GM19023 (cell line): ENCODE data around the gene MARK4.

Experiments used
- ATAC-seq: cut with Tn5 transposase; IDR thresholded peaks from one replicate; pipeline ENCODE4 v1.9.1; 2021; ENCODE audit warnings: mild to moderate bottlenecking, moderate library complexity; ENCODE audit not compliant: unreplicated experiment

Gene MARK4

DNA sequence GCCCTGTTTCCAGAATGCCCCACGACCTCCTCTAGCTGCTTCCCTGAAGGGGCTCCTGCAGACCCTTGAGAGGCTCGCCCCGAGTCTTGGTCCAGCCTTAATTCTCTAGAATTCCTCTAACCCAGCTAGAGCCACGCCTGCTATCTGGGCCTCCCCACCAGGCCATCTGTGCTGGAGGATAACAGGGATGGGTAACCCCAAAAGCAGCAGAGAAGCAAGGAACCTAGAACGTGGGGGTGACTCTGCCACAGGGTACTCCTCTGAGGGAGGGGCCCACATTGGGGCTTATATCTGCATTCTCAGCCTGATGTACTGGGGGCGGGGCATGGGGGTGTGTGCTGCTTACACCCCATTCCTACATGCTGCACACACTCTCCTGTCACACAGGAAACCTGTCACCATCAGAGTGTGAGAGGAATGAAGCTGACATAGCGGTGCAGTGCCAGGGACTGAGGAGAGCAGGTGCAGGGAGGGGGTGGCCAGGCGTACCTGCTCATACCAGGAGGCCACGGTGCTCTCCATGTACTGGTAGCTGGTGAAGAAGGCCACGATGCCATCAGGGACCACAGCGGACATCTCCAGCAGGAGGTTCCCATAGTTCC lies 103.3 kb downstream of the MARK4 start:
- no peak for ATAC-seq
